Tibial nerve (tissue), 4 donors: ENCODE data around the gene TMSB15C. TPM values are rescaled to one million over a fixed set of nuclear protein-coding genes. Genes with fewer than 3 reads are reported as not detected.

ENCODE experiments used
- DNase-seq, 2 donors: peaks; one replicate each; pipeline ENCODE4 v3.0.0-alpha.2; 2019; ENCODE audit warnings: low spot score in 2 of 2
- H3K27ac ChIP-seq, 4 donors: fragments of 200-600 bp; sonication (generic) in 3 of 4; one replicate each; pipeline ENCODE4 v1.5.1; 2017 to 2019; ENCODE audit warnings: mild to moderate bottlenecking in 1 of 4
- H3K27me3 ChIP-seq, 2 donors: fragments of 200-600 bp; sonication (generic) in 1 of 2; one replicate each; pipeline versions ENCODE4 v1.5.1 to v1.6.0; 2017 to 2019
- H3K36me3 ChIP-seq, 3 donors: fragments of 200-600 bp; sonication (generic); one replicate each; pipeline ENCODE4 v1.5.1; 2018 to 2019
- H3K4me1 ChIP-seq, 4 donors: fragments of 200-600 bp; sonication (generic) in 3 of 4; one replicate each; pipeline ENCODE4 v1.5.1; 2017 to 2019
- H3K4me3 ChIP-seq, 4 donors: fragments of 200-600 bp; sonication (generic) in 3 of 4; one replicate each; pipeline ENCODE4 v1.5.1; 2017 to 2019; ENCODE audit warnings: mild to moderate bottlenecking in 1 of 4, moderate library complexity in 1 of 4
- H3K9me3 ChIP-seq, 4 donors: fragments of 200-600 bp; sonication (generic) in 3 of 4; one replicate each; pipeline ENCODE4 v1.5.1; 2017 to 2019
- EP300 ChIP-seq, 2 donors: sonication (generic); formaldehyde crosslinking; IDR thresholded peaks; one replicate each; pipeline ENCODE4 v1.6.1; 2017; ENCODE audit warnings: antibody characterized with exemption in 2 of 2, mild to moderate bottlenecking in 1 of 2
- POLR2A ChIP-seq, 2 donors: fragments of 450-650 bp; IDR thresholded peaks; one replicate each; pipeline ENCODE4 v1.6.1; 2017; ENCODE audit warnings: antibody characterized with exemption in 2 of 2, mild to moderate bottlenecking in 2 of 2, moderate library complexity in 2 of 2
- WGBS, 2 donors: methylation state at CpG; one replicate each; pipeline ENCODE4 v1.1.5; 2018; 5-methylcytosine and 5-hydroxymethylcytosine counted together
- total RNA-seq, 4 donors: library from RNA; depleted of rRNA; stranded (reverse); fragments of >200 nt; gene quantifications; one replicate each; pipeline ENCODE4 v1.1.0, GENCODE V29; 2016
- TF ChIP-seq, protein P1 (sequence below), 5 experiments: fragments of 200-600 bp in 3 of 5; fragments of 450-650 bp in 2 of 5; sonication (generic) in 3 of 5; IDR thresholded peaks; one replicate each; pipeline ENCODE4 v1.5.1; 2016 to 2019; ENCODE audit warnings: antibody characterized with exemption in 5 of 5, mild to moderate bottlenecking in 3 of 5, moderate library complexity in 2 of 5

The TMSB15C gene
- total RNA-seq, 4 donors from 2014 or later, result 1.6 to 4.8 (median 1.9) TPM

DNA sequence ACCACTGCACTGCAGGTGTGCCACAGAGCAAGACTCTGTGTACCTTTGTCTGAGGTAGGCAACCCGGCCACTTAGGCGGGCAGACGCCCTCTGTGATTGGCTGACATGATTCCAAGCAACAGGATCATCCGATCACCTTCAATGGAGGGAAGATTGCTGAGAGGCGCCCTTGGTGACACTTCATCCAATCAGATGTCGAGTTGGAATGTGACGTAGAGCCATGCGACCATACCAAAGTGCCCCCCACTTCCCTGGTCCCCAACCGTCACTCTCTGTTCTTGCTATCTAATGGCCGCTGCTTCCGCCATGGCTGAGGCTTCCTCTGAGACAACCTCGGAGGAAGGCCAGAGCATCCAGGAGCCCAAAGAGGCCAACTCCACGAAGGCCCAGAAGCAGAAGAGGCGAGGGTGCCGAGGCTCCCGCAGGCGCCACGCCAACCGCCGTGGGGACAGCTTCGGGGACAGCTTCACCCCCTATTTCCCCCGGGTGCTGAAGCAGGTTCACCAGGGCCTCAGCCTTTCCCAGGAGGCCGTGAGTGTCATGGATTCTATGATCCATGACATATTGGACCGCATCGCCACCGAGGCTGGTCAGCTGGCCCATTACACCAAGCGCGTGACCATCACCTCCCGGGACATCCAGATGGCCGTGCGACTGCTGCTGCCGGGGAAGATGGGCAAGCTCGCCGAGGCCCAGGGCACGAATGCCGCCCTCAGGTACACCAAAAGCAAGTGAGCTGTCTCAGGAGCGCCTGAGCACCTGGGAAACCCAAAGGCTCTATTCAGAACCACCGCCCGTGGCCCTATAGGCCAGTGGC is 36.1 kb downstream of the TMSB15C start, which contains the start of gene H2BW2:
Gene H2BW2 (plus strand): TSS at position 268 of the 817 bp plus-strand sequence. CDS start 39 bp downstream, at position 307.
- no peaks in the 10 kb centered on the region for H3K4me1 ChIP-seq
- H3K9me3 ChIP-seq, result peaks cover 0 to 9% (median 0%) of the 10 kb centered on the region in 4 donors
- no peak within 1 kb of the TSS for H3K27ac ChIP-seq
- no peak for DNase-seq
- no peak within 1 kb of the TSS for H3K4me3 ChIP-seq
- no peaks in the 10 kb centered on the region for H3K36me3 ChIP-seq
- 90 to 99% methylated on average over 12 to 39 of the region's 39 CpGs for WGBS, 2 donors
- TF ChIP-seq EP300 (IDR thresholded peaks at IDR 0.05) (no peak), POLR2A (IDR thresholded peaks at IDR 0.05) (no peak)
- TF ChIP-seq, protein P1, sequence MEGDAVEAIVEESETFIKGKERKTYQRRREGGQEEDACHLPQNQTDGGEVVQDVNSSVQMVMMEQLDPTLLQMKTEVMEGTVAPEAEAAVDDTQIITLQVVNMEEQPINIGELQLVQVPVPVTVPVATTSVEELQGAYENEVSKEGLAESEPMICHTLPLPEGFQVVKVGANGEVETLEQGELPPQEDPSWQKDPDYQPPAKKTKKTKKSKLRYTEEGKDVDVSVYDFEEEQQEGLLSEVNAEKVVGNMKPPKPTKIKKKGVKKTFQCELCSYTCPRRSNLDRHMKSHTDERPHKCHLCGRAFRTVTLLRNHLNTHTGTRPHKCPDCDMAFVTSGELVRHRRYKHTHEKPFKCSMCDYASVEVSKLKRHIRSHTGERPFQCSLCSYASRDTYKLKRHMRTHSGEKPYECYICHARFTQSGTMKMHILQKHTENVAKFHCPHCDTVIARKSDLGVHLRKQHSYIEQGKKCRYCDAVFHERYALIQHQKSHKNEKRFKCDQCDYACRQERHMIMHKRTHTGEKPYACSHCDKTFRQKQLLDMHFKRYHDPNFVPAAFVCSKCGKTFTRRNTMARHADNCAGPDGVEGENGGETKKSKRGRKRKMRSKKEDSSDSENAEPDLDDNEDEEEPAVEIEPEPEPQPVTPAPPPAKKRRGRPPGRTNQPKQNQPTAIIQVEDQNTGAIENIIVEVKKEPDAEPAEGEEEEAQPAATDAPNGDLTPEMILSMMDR (IDR thresholded peaks at IDR 0.05), result no peak
- H3K27me3 ChIP-seq, result peaks cover 0 to 26% of the 10 kb centered on the region in 2 donors

Other genes starting within 250 kb of the TMSB15C start
- 1 to 10 TPM; 2.3 to 4.8 (median 3.0) TPM for gene RAB9B, start 244.0 kb downstream of the TMSB15C start, total RNA-seq
- 1 to 10 TPM; 1.2 to 3.3 (median 2.2) TPM for gene TMSB15B, start 113.6 kb downstream of the TMSB15C start, total RNA-seq
- gene H2BW1, start 62.5 kb downstream of the TMSB15C start, total RNA-seq, result not detected
- not detected for gene H2BW2, start 36.3 kb downstream of the TMSB15C start, total RNA-seq
- 1 to 10 TPM; 1.3 to 3.3 (median 1.7) TPM for gene ZCCHC18, start 36.3 kb upstream of the TMSB15C start, total RNA-seq
- gene SLC25A53, start 80.8 kb upstream of the TMSB15C start, total RNA-seq, result 10 to 100 TPM in 2 of 4 donors, 1 to 10 TPM in 2; 2.2 to 26.1 (median 13.2) TPM
- gene FAM199X, start 90.2 kb upstream of the TMSB15C start, total RNA-seq, result 10 to 100 TPM; 21.6 to 44.4 (median 34.0) TPM
- not detected for gene ESX1, start 178.7 kb upstream of the TMSB15C start, total RNA-seq